Left renal pelvis (tissue), 4 donors: Measurements from ENCODE around the gene ZMYND8. TPM values are rescaled to one million over a fixed set of nuclear protein-coding genes. Genes with fewer than 3 reads are reported as not detected.

Source experiments
- DNase-seq, 4 donors: peaks; one replicate each; pipeline ENCODE4 v3.0.0-alpha.2; 2013; ENCODE audit warnings: low read depth in 4 of 4, low spot score in 3 of 4
- polyA plus RNA-seq, 4 donors: library from polyadenylated mRNA; unstranded; fragments of 120-200 nt; gene quantifications; one replicate each; pipeline ENCODE4 v1.2.1, GENCODE V29; 2013; ENCODE audit not compliant: insufficient read length in 4 of 4

The ZMYND8 gene
- polyA plus RNA-seq, 4 donors, result 35.3 to 45.0 (median 42.8) TPM

- no peak for DNase-seq
Measured at GRCh38 chr20:47235853-47236638, 120.5 kb downstream of the ZMYND8 start.

GRCh38 chr20:47235111-47235510, 121.4 kb downstream of the ZMYND8 start:
- no peak for DNase-seq

GRCh38 chr20:47233333-47234188, 122.9 kb downstream of the ZMYND8 start:
- DNase-seq, result no peak

GRCh38 chr20:47232518-47232917, 124.0 kb downstream of the ZMYND8 start:
- no peak for DNase-seq

GRCh38 chr20:47231382-47232039, 125.0 kb downstream of the ZMYND8 start:
- DNase-seq, result no peak

GRCh38 chr20:47230811-47231256, 125.7 kb downstream of the ZMYND8 start:
- no peak for DNase-seq

GRCh38 chr20:47228654-47229053, 127.8 kb downstream of the ZMYND8 start:
- DNase-seq, result no peak

- DNase-seq, result no peak
Measured at GRCh38 chr20:47227576-47227975, 128.9 kb downstream of the ZMYND8 start.

- DNase-seq, result no peak
Measured at GRCh38 chr20:47227119-47227518, 129.4 kb downstream of the ZMYND8 start.

- DNase-seq, result no peak
Measured at GRCh38 chr20:47225458-47225857, 131.0 kb downstream of the ZMYND8 start.

- DNase-seq, result no peak
Measured at GRCh38 chr20:47224857-47225256, 131.6 kb downstream of the ZMYND8 start.

- no peak for DNase-seq
Measured at GRCh38 chr20:47224300-47224791, 132.2 kb downstream of the ZMYND8 start.

GRCh38 chr20:47223896-47224295, 132.6 kb downstream of the ZMYND8 start:
- DNase-seq, result no peak

- DNase-seq, result no peak
Measured at GRCh38 chr20:47222468-47223119, 133.9 kb downstream of the ZMYND8 start.

GRCh38 chr20:47221036-47221625, 135.4 kb downstream of the ZMYND8 start:
- DNase-seq, result no peak

- DNase-seq, result no peak
Measured at GRCh38 chr20:47220161-47220582, 136.3 kb downstream of the ZMYND8 start.

GRCh38 chr20:47217482-47218446, 138.7 kb downstream of the ZMYND8 start:
- DNase-seq, result no peak

- DNase-seq, result no peak
Measured at GRCh38 chr20:47216819-47217410, 139.6 kb downstream of the ZMYND8 start.
